ENCODE data around the gene MBD6. TPM values are rescaled to one million over a fixed set of nuclear protein-coding genes. Genes with fewer than 3 reads are reported as not detected.
"Not testable (repeated sequence)": the region's sequence is repeated elsewhere in the genome, so short reads cannot be mapped to it uniquely, and the experiment has no call there.

Gene MBD6
- total RNA-seq, 1 donor from 2014 or later, result 158 TPM

DNA sequence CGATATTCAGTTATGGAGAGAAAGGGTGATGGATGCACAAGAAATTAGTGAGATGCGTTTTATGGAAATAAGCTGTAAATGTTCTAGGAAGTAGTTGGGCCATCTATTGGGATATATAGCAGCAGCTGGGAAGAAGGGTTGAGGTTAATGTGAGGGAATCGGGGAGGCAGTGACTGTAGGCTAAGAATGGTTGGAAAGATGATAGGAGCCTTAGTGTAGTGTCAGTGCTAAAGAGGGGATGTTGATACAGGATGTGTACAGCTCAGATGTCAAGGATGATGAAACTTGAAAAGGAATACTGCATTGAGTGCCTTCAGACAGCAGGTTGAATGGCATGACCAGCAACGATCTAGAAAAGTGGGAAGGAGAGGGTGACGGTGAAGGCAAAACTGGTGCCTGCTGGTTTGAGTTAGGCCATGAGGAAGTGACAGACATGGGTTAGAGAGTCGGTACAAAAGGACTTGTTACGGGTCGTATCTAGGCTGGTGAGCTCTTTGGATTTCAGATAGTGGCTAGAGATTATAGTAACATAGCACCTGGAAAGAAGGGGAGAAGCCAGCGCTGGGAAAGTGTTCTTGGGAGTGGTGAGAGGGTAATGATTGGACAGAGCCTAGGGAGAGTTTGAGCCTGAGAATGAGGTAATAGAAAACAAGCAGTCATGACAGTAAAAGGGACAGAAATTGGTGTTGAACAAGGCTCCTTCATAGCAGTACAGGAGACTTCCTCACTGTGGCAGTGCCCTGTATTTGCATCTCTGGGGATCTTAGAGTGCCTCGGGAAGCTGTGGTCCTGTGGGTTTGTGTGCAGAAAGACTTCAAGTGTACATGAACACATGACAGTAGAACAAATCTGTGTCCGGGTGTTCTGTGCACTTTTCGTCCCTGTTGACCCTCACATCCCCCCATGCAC lies 25.1 kb upstream of the MBD6 start:
- Mint-ChIP-seq H3K4me1 (ENCODE audit: low read depth) (no peaks in the 10 kb centered on the region), H3K4me3 (ENCODE audit: low read depth) (no peak overlapping the region), H3K27me3 (no peaks in the 10 kb centered on the region), H3K9me3 (ENCODE audit: low read depth) (peaks cover 2% of the 10 kb centered on the region), H3K27ac (peak overlapping the region; percentile 49), H3K36me3 (ENCODE audit: insufficient read depth) (peaks cover 51% of the 10 kb centered on the region)
- TF ChIP-seq, protein P1, sequence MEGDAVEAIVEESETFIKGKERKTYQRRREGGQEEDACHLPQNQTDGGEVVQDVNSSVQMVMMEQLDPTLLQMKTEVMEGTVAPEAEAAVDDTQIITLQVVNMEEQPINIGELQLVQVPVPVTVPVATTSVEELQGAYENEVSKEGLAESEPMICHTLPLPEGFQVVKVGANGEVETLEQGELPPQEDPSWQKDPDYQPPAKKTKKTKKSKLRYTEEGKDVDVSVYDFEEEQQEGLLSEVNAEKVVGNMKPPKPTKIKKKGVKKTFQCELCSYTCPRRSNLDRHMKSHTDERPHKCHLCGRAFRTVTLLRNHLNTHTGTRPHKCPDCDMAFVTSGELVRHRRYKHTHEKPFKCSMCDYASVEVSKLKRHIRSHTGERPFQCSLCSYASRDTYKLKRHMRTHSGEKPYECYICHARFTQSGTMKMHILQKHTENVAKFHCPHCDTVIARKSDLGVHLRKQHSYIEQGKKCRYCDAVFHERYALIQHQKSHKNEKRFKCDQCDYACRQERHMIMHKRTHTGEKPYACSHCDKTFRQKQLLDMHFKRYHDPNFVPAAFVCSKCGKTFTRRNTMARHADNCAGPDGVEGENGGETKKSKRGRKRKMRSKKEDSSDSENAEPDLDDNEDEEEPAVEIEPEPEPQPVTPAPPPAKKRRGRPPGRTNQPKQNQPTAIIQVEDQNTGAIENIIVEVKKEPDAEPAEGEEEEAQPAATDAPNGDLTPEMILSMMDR (IDR thresholded peaks at IDR 0.05; ENCODE audit: unreplicated experiment), result no peak
- no peak for DNase-seq (ENCODE audit: low spot score, unreplicated experiment)

DNA sequence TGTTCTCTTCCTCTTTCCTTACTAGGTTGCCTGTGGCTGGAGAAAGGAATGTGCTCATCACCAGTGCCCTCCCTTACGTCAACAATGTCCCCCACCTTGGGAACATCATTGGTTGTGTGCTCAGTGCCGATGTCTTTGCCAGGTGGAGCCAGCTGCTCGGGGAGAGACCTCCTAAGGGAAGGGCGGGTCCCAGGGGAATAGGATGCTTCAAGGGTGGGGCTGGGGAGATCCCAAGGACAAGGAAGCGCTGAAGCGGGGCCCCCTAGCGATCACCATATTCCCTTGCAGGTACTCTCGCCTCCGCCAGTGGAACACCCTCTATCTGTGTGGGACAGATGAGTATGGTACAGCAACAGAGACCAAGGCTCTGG lies 24.5 kb upstream of the MBD6 start:
- Mint-ChIP-seq H3K9me3 (ENCODE audit: low read depth) (no peaks in the 10 kb centered on the region), H3K27ac (no peak overlapping the region), H3K27me3 (no peaks in the 10 kb centered on the region), H3K36me3 (ENCODE audit: insufficient read depth) (peaks cover 49% of the 10 kb centered on the region), H3K4me1 (ENCODE audit: low read depth) (no peaks in the 10 kb centered on the region), H3K4me3 (ENCODE audit: low read depth) (no peak overlapping the region)
- TF ChIP-seq, protein P1 (IDR thresholded peaks at IDR 0.05; ENCODE audit: unreplicated experiment), result no peak
- no peak for DNase-seq (ENCODE audit: low spot score, unreplicated experiment)

DNA sequence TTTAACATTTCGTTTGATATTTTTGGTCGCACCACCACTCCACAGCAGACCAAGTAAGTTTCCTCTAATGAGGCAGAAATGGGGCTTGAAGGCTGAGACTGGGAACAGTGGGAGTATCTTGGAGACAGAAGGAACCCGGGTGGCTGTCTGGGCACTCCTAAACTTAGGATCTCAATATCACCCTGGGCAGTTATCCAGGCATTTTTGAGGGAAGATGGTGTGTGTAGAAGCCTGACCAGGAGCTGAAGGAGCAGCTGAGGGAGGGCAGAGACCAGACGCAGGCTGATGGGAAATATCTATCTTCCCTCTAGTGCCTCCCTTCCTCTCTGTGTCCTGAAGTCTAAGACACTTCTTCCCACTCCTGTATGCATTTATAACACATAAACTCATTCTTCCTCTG lies 24.1 kb upstream of the MBD6 start:
- TF ChIP-seq, protein P1 (IDR thresholded peaks at IDR 0.05; ENCODE audit: unreplicated experiment), result no peak
- Mint-ChIP-seq H3K36me3 (ENCODE audit: insufficient read depth) (peaks cover 50% of the 10 kb centered on the region), H3K27ac (peak overlapping the region; percentile 64), H3K27me3 (no peaks in the 10 kb centered on the region), H3K4me3 (ENCODE audit: low read depth) (no peak overlapping the region), H3K4me1 (ENCODE audit: low read depth) (no peaks in the 10 kb centered on the region), H3K9me3 (ENCODE audit: low read depth) (no peaks in the 10 kb centered on the region)
- DNase-seq (ENCODE audit: low spot score, unreplicated experiment), result no peak

DNA sequence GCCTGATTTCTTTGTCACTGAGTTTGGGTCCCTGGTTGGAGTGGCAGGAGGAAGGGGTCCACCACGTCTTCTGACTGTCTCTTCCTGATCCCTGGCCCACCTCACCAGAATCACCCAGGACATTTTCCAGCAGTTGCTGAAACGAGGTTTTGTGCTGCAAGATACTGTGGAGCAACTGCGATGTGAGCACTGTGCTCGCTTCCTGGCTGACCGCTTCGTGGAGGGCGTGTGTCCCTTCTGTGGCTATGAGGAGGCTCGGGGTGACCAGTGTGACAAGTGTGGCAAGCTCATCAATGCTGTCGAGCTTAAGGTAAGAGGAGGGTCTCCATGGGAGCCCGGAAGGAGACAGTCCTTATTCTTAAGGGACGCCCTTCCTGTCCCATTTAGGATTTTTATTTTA lies 22.4 kb upstream of the MBD6 start:
- peaks cover 58% of the 10 kb centered on the region for H3K36me3 Mint-ChIP-seq (ENCODE audit: insufficient read depth)
- DNase-seq (ENCODE audit: low spot score, unreplicated experiment), result no peak
- no peaks in the 10 kb centered on the region for H3K9me3 Mint-ChIP-seq (ENCODE audit: low read depth)
- H3K4me3 Mint-ChIP-seq (ENCODE audit: low read depth), result no peak overlapping the region
- TF ChIP-seq, protein P1 (IDR thresholded peaks at IDR 0.05; ENCODE audit: unreplicated experiment), result no peak
- no peaks in the 10 kb centered on the region for H3K4me1 Mint-ChIP-seq (ENCODE audit: low read depth)
- no peaks in the 10 kb centered on the region for H3K27me3 Mint-ChIP-seq
- H3K27ac Mint-ChIP-seq, result no peak overlapping the region

DNA sequence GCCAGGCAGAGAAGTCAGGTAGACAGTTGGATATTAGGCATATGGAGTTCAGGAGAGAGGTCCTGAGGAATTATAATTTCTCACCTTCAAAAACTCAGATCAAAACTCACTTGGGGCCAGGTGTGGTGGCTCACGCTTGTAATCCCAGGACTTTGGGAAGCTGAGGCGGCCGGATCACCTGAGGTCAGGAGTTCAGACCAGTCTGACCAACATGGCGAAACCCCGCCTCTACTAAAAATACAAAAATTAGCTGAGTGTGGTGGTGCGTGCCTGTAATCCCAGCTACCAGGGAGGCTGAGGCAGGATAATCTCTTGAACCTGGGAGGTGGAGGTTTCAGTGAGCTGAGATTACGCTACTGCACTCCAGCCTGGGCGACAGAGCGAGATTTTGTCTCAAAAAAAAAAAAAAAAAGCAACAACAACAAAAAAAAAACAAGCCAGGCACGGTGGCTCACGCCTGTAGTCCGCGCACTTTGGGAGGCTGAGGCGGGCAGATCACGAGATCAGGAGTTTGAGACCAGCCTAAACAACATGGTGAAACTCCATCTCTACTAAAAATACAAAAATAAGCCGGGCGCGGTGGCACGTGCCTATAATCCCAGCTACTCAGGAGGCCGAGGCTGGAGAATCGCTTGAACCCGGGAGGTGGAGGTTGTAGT lies 20.2 kb upstream of the MBD6 start:
- H3K4me1 Mint-ChIP-seq (ENCODE audit: low read depth); H3K9me3 Mint-ChIP-seq (ENCODE audit: low read depth); H3K4me3 Mint-ChIP-seq (ENCODE audit: low read depth); H3K27me3 Mint-ChIP-seq; H3K27ac Mint-ChIP-seq; DNase-seq (ENCODE audit: low spot score, unreplicated experiment): not testable (repeated sequence)
- H3K36me3 Mint-ChIP-seq (ENCODE audit: insufficient read depth), result peaks cover 58% of the 10 kb centered on the region

DNA sequence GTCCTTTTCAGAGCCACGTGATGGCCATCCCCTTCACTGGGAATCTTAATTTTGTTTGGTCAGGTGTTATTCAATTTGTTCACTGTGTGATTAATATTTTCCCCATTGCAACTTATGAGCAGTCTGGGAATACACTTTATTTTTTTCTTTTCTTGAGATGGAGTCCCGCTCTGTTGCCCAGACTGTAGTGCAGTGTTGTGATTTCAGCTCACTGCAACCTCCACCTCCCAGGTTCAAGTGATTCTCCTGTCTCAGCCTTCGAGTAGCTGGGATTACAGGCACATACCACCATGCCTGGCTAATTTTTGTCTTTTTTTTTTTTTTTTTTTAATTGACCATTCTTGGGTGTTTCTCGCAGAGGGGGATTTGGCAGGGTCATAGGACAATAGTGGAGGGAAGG lies 16.1 kb upstream of the MBD6 start:
- not testable (repeated sequence) for H3K4me3 Mint-ChIP-seq (ENCODE audit: low read depth); H3K27ac Mint-ChIP-seq; DNase-seq (ENCODE audit: low spot score, unreplicated experiment); H3K27me3 Mint-ChIP-seq; H3K4me1 Mint-ChIP-seq (ENCODE audit: low read depth); H3K9me3 Mint-ChIP-seq (ENCODE audit: low read depth)
- peaks cover 47% of the 10 kb centered on the region for H3K36me3 Mint-ChIP-seq (ENCODE audit: insufficient read depth)

DNA sequence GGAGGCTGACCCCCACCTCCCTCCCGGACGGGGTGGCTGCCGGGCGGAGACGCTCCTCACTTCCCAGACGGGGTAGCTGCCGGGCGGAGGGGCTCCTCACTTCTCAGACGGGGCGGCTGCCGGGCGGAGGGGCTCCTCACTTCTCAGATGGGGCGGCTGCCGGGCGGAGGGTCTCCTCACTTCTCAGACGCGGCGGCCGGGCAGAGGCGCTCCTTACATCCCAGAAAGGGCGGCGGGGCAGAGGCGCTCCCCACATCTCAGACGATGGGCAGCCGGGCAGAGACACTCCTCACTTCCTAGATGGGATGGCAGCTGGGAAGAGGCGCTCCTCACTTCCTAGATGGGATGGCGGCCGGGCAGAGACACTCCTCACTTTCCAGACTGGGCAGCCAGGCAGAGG lies 14.8 kb upstream of the MBD6 start:
- not testable (repeated sequence) for H3K27ac Mint-ChIP-seq; H3K4me1 Mint-ChIP-seq (ENCODE audit: low read depth); DNase-seq (ENCODE audit: low spot score, unreplicated experiment)

More for the DNA sequence above, 14.8 kb upstream of the MBD6 start:
- peaks cover 47% of the 10 kb centered on the region for H3K36me3 Mint-ChIP-seq (ENCODE audit: insufficient read depth)
- not testable (repeated sequence) for H3K27me3 Mint-ChIP-seq; H3K9me3 Mint-ChIP-seq (ENCODE audit: low read depth); H3K4me3 Mint-ChIP-seq (ENCODE audit: low read depth)

All from progenitor cell of endocrine pancreas (in vitro differentiated cells).